B cell (primary cell): ENCODE results near the gene KHNYN. TPM values are rescaled to one million over a fixed set of nuclear protein-coding genes. Genes with fewer than 3 reads are reported as not detected.

ENCODE experiments used
- ATAC-seq: fragments of 200-7000 bp; cut with Tn5 transposase; one replicate; pipeline ENCODE4 v1.10.0; 2021; ENCODE audit warnings: low read depth, mild to moderate bottlenecking, moderate number of reproducible peaks, moderate library complexity
- CTCF ChIA-PET: fragments of 350-600 bp; sonication (Branson Sonifier 250); formaldehyde crosslinking; loops from one replicate; lab custom pipeline; 2021; ENCODE audit warnings: antibody characterized with exemption, inconsistent platforms; lab: Charles Lee
- POLR2A ChIA-PET: fragments of 350-600 bp; sonication (Branson Sonifier 250); formaldehyde crosslinking; loops from one replicate; lab custom pipeline; 2021; ENCODE audit warnings: antibody characterized with exemption; lab: Charles Lee
- DNase-seq: peaks from one replicate; pipeline ENCODE4 v3.0.0; 2013
- H2AFZ ChIP-seq: 2 replicates; pipeline ENCODE4 v1.6.1; 2012; ENCODE audit warnings: mild to moderate bottlenecking, low read depth, low read length; ENCODE audit not compliant: insufficient read depth, poor library complexity, severe bottlenecking
- H3K27ac ChIP-seq, 2 donors: 1 replicate in 1 of 2; 2 replicates in 1 of 2; pipeline ENCODE4 v1.5.1; 2012 to 2013; ENCODE audit warnings: low read length in 2 of 2, mild to moderate bottlenecking in 2 of 2, moderate library complexity in 1 of 2
- H3K27me3 ChIP-seq, 4 experiments: fragments of 200-600 bp in 1 of 4; sonication (generic) in 1 of 4; replicated peaks in 1 of 4; 1 replicate in 2 of 4; 2 replicates in 2 of 4; pipeline versions ENCODE4 v1.6.1 to v1.7.0; 2013 to 2016; ENCODE audit warnings: low read length in 3 of 4, mild to moderate bottlenecking in 2 of 4, mixed read lengths in 1 of 4, moderate library complexity in 1 of 4; ENCODE audit not compliant: insufficient read depth in 4 of 4, control insufficient read depth in 3 of 4; ENCODE audit errors: control extremely low read depth in 1 of 4
- H3K36me3 ChIP-seq, 2 experiments: replicated peaks in 1 of 2; 1 replicate in 1 of 2; 2 replicates in 1 of 2; pipeline versions ENCODE4 v1.6.1 to v1.7.1; 2013; ENCODE audit warnings: low read length in 1 of 2; ENCODE audit not compliant: insufficient read depth in 2 of 2, control insufficient read depth in 1 of 2; ENCODE audit errors: control extremely low read depth in 1 of 2, extremely low read depth in 1 of 2
- H3K4me1 ChIP-seq, 2 donors: fragments of 200-600 bp in 1 of 2; sonication (generic) in 1 of 2; 1 replicate in 1 of 2; 2 replicates in 1 of 2; pipeline versions ENCODE4 v1.5.1 to v1.6.1; 2013 to 2017; ENCODE audit warnings: low read length in 2 of 2; ENCODE audit not compliant: control insufficient read depth in 2 of 2, insufficient read depth in 2 of 2
- H3K4me2 ChIP-seq: replicated peaks from 2 replicates; pipeline ENCODE3; 2012; ENCODE audit warnings: mild to moderate bottlenecking, low read depth, low read length; ENCODE audit not compliant: poor library complexity, severe bottlenecking
- H3K4me3 ChIP-seq, 5 experiments: fragments of 200-600 bp in 1 of 5; sonication (generic) in 1 of 5; 1 replicate in 3 of 5; 2 replicates in 2 of 5; pipeline versions ENCODE4 v1.5.1 to v1.7.0; 2011 to 2016; ENCODE audit warnings: low read length in 4 of 5, mild to moderate bottlenecking in 4 of 5, low read depth in 2 of 5, control low read depth in 1 of 5, moderate library complexity in 1 of 5; ENCODE audit not compliant: insufficient read depth in 1 of 5; ENCODE audit errors: control extremely low read depth in 1 of 5, extremely low read depth in 1 of 5
- H3K79me2 ChIP-seq: fragments of 200-600 bp; sonication (generic); one replicate; pipeline ENCODE4 v1.6.0; 2016; ENCODE audit warnings: low read length; ENCODE audit not compliant: control insufficient read depth, insufficient read depth
- H3K9ac ChIP-seq: fragments of 200-600 bp; sonication (generic); 2 replicates; pipeline ENCODE4 v1.6.1; 2017; ENCODE audit warnings: mild to moderate bottlenecking, low read length, moderate library complexity
- H3K9me3 ChIP-seq, 3 donors: one replicate each; pipeline versions ENCODE4 v1.6.1 to v1.7.1; 2013; ENCODE audit warnings: low read length in 2 of 3; ENCODE audit not compliant: control insufficient read depth in 2 of 3, insufficient read depth in 1 of 3; ENCODE audit errors: control extremely low read depth in 1 of 3
- H4K20me1 ChIP-seq: 2 replicates; pipeline ENCODE4 v1.6.0; 2012; ENCODE audit warnings: mild to moderate bottlenecking, low read length; ENCODE audit not compliant: insufficient read depth, control insufficient read depth, poor library complexity, severe bottlenecking
- H3K27ac Mint-ChIP-seq: one replicate; pipeline ENCODE4 v1.8.0; 2021; ENCODE audit warnings: mixed read lengths
- H3K27me3 Mint-ChIP-seq: one replicate; pipeline ENCODE4 v1.8.0; 2021; ENCODE audit warnings: mixed read lengths
- H3K4me1 Mint-ChIP-seq: one replicate; pipeline ENCODE4 v1.8.0; 2021; ENCODE audit warnings: mixed read lengths
- H3K4me3 Mint-ChIP-seq: one replicate; pipeline ENCODE4 v1.8.0; 2021; ENCODE audit warnings: mixed read lengths
- H3K9me3 Mint-ChIP-seq: one replicate; pipeline ENCODE4 v1.8.0; 2022; ENCODE audit warnings: mixed read lengths; ENCODE audit not compliant: insufficient read depth
- CTCF ChIP-seq: fragments of 200-600 bp; IDR thresholded peaks from one replicate; pipeline ENCODE4 v1.8.0; 2022; ENCODE audit warnings: antibody characterized with exemption, mild to moderate bottlenecking
- EZH2 ChIP-seq: IDR thresholded peaks from 2 replicates; pipeline ENCODE4 v1.6.1; 2012; ENCODE audit warnings: borderline replicate concordance, low read depth, mild to moderate bottlenecking, moderate library complexity, low read length; ENCODE audit not compliant: insufficient read depth, poor library complexity, severe bottlenecking
- WGBS: methylation state at CpG from one replicate; pipeline ENCODE4 v1.1.5; 2013; ENCODE audit warnings: missing lambda C conversion rate; ENCODE audit not compliant: insufficient coverage; 5-methylcytosine and 5-hydroxymethylcytosine counted together
- intact Hi-C: fragments of 100-400 bp; cut with micrococcal nuclease; formaldehyde crosslinking; loops from one replicate; pipeline ENCODE4 v1.10.0; 2022
- polyA plus RNA-seq: library from polyadenylated mRNA; depleted of rRNA; stranded (reverse); fragments of >200 nt; gene quantifications from 2 replicates; pipeline ENCODE4 v1.2.3, GENCODE V29; 2012
- total RNA-seq, 2 donors: library from RNA; stranded (reverse); fragments of 120-200 nt in 1 of 2; gene quantifications; 1 replicate in 1 of 2; 2 replicates in 1 of 2; pipeline versions ENCODE4 v1.2.3 to v1.2.4, GENCODE V29; 2013 to 2022

KHNYN gene
- total and polyA plus RNA-seq, 2 donors (not counting 1 experiment from before 2014, with no cell fraction given) = 74.4 to 184 TPM

- TF ChIP-seq CTCF (no peak), EZH2 (no peak)
- Histone ChIP-seq H2AFZ (no peak overlapping the region), H3K27me3 (no peaks in the 10 kb centered on the region), H3K36me3 (no peaks in the 10 kb centered on the region), H3K4me3 (no peak overlapping the region), H3K27ac (no peak overlapping the region), H4K20me1 (no peaks in the 10 kb centered on the region), H3K9me3 (peaks cover 1 to 9% (median 3%) of the 10 kb centered on the region in 3 donors), H3K79me2 (no peaks in the 10 kb centered on the region), H3K9ac (no peak overlapping the region), H3K4me2 (no peak overlapping the region), H3K4me1 (no peaks in the 10 kb centered on the region)
- Mint-ChIP-seq H3K27me3 (no peaks in the 10 kb centered on the region), H3K4me3 (no peak overlapping the region), H3K9me3 (no peaks in the 10 kb centered on the region), H3K4me1 (no peaks in the 10 kb centered on the region), H3K27ac (no peak overlapping the region)
- ATAC-seq = no peak
- POLR2A ChIA-PET = no interaction called here
- DNase-seq = no peak
- CTCF ChIA-PET = no interaction called here
- intact Hi-C loops = no loop called here
These were observed 27.2 kb downstream of the KHNYN start for GRCh38 chr14:24456980-24457379.

- no peak overlapping the region for H3K27ac Mint-ChIP-seq
- peaks cover 2% of the 10 kb centered on the region for H3K9me3 Mint-ChIP-seq
- POLR2A ChIA-PET = no interaction called here
- H3K4me3 ChIP-seq = no peak overlapping the region
- H3K27me3 Mint-ChIP-seq = no peaks in the 10 kb centered on the region
- WGBS = 86% methylated on average over 1 of the region's 1 CpG
- intact Hi-C loops = no loop called here
- H2AFZ ChIP-seq = no peak overlapping the region
- no peaks in the 10 kb centered on the region for H4K20me1 ChIP-seq
- CTCF ChIA-PET = no interaction called here
- DNase-seq (no peak), ATAC-seq (no peak)
- H3K27me3 ChIP-seq = no peaks in the 10 kb centered on the region
- peaks cover 1 to 6% (median 3%) of the 10 kb centered on the region in 3 donors for H3K9me3 ChIP-seq
- H3K79me2 ChIP-seq = no peaks in the 10 kb centered on the region
- no peak overlapping the region for H3K9ac ChIP-seq
- TF ChIP-seq CTCF (no peak), EZH2 (no peak)
- H3K36me3 ChIP-seq = no peaks in the 10 kb centered on the region
- H3K4me1 Mint-ChIP-seq = no peaks in the 10 kb centered on the region
- H3K4me1 ChIP-seq = no peaks in the 10 kb centered on the region
- no peak overlapping the region for H3K27ac ChIP-seq
- H3K4me2 ChIP-seq = no peak overlapping the region
- H3K4me3 Mint-ChIP-seq = no peak overlapping the region
These were observed 29.0 kb downstream of the KHNYN start for GRCh38 chr14:24458736-24459135.
